SK-N-SH (cell line): Measurements from ENCODE around the gene ABI1. TPM values are rescaled to one million over a fixed set of nuclear protein-coding genes. Genes with fewer than 3 reads are reported as not detected.

Experiments used
- CTCF ChIA-PET: fragments of 300-600, 350-600 bp; formaldehyde crosslinking; extraction: SDS; loops from one replicate; lab custom pipeline; 2021; lab: Yijun Ruan, JAX
- POLR2A ChIA-PET: fragments of 350-600 bp; sonication (Branson Sonifier 250); formaldehyde crosslinking; extraction: SDS; loops from one replicate; lab custom pipeline; 2020; ENCODE audit warnings: antibody characterized with exemption, inconsistent platforms; lab: Yijun Ruan, JAX
- DNase-seq: peaks from one replicate; pipeline ENCODE4 v3.0.0; 2012
- H2AFZ ChIP-seq: fragments of 200-600 bp; sonication (generic); 2 replicates; pipeline ENCODE4 v1.8.1; 2016; ENCODE audit warnings: antibody characterized with exemption, mild to moderate bottlenecking, low read depth
- H3F3A ChIP-seq: fragments of 200-600 bp; sonication (generic); replicated peaks from 2 replicates; pipeline ENCODE3; 2016; ENCODE audit warnings: antibody characterized with exemption, mild to moderate bottlenecking; ENCODE audit not compliant: insufficient read depth
- H3K27ac ChIP-seq, 2 experiments: fragments of 200-500 bp in 1 of 2; fragments of 200-600 bp in 1 of 2; sonication (Bioruptor generic) in 1 of 2; sonication (generic), shearing (Covaris generic) in 1 of 2; 2 replicates each; pipeline versions ENCODE4 v1.5.1 to v1.6.1; 2014 to 2016; ENCODE audit warnings: low read depth in 2 of 2, inconsistent platforms in 1 of 2, low read length in 1 of 2, mild to moderate bottlenecking in 1 of 2, mixed read lengths in 1 of 2
- H3K27me3 ChIP-seq: fragments of 200-600 bp; sonication (generic), shearing (Covaris generic); 2 replicates; pipeline ENCODE4 v1.6.1; 2016; ENCODE audit warnings: mixed run types; ENCODE audit not compliant: insufficient read depth
- H3K36me3 ChIP-seq, 2 experiments: fragments of 200-500 bp in 1 of 2; fragments of 200-600 bp in 1 of 2; sonication (Bioruptor generic) in 1 of 2; sonication (generic) in 1 of 2; replicated peaks in 1 of 2; 2 replicates each; pipeline versions ENCODE3 to v1.5.1; 2014 to 2016; ENCODE audit warnings: low read length in 1 of 2, mild to moderate bottlenecking in 1 of 2; ENCODE audit not compliant: insufficient read depth in 2 of 2, control insufficient read depth in 1 of 2
- H3K4me1 ChIP-seq, 2 experiments: fragments of 200-500 bp in 1 of 2; fragments of 200-600 bp in 1 of 2; sonication (Bioruptor generic) in 1 of 2; sonication (generic), shearing (Covaris generic) in 1 of 2; 2 replicates each; pipeline versions ENCODE4 v1.5.1 to v1.6.1; 2014 to 2016; ENCODE audit warnings: low read depth in 1 of 2, low read length in 1 of 2, mixed run types in 1 of 2; ENCODE audit not compliant: insufficient read depth in 2 of 2, control insufficient read depth in 1 of 2
- H3K4me2 ChIP-seq: fragments of 200-600 bp; sonication (generic), shearing (Covaris generic); 2 replicates; pipeline ENCODE4 v1.6.1; 2017; ENCODE audit warnings: mixed run types
- H3K4me3 ChIP-seq, 2 experiments: fragments of 200-500 bp in 1 of 2; fragments of 200-600 bp in 1 of 2; sonication (Bioruptor generic) in 1 of 2; sonication (generic), shearing (Covaris generic) in 1 of 2; 2 replicates each; pipeline versions ENCODE4 v1.5.1 to v1.8.1; 2014 to 2016; ENCODE audit warnings: low read depth in 2 of 2, inconsistent platforms in 1 of 2, low read length in 1 of 2, mild to moderate bottlenecking in 1 of 2, mixed read lengths in 1 of 2, moderate library complexity in 1 of 2
- H3K79me2 ChIP-seq: fragments of 200-600 bp; sonication (generic); 2 replicates; pipeline ENCODE4 v1.8.1; 2017; ENCODE audit warnings: mild to moderate bottlenecking; ENCODE audit not compliant: insufficient read depth
- H3K9ac ChIP-seq: fragments of 200-600 bp; sonication (generic); 2 replicates; pipeline ENCODE4 v1.6.1; 2017; ENCODE audit warnings: mixed run types
- H3K9me2 ChIP-seq: fragments of 200-600 bp; sonication (generic); 2 replicates; pipeline ENCODE4 v1.6.1; 2017; ENCODE audit warnings: mixed run types
- H3K9me3 ChIP-seq: fragments of 200-600 bp; sonication (generic); 2 replicates; pipeline ENCODE4 v1.6.1; 2017; ENCODE audit warnings: mixed run types, mild to moderate bottlenecking, moderate library complexity
- H4K20me1 ChIP-seq: fragments of 200-600 bp; sonication (generic); 2 replicates; pipeline ENCODE4 v1.6.1; 2017; ENCODE audit warnings: mild to moderate bottlenecking, mixed run types; ENCODE audit not compliant: insufficient read depth
- CHD2 ChIP-seq: fragments of 150-350 bp; IDR thresholded peaks from 2 replicates; pipeline ENCODE4 v1.6.1; 2018; ENCODE audit warnings: low read length; ENCODE audit not compliant: partially characterized antibody
- EZH2phosphoT487 ChIP-seq: fragments of 200-600 bp; sonication (generic); IDR thresholded peaks from 2 replicates; pipeline ENCODE4 v1.6.1; 2017; ENCODE audit warnings: low read depth, mixed run types, mild to moderate bottlenecking, antibody characterized with exemption, moderate library complexity, borderline replicate concordance
- FOXJ3 ChIP-seq: sonication (generic); formaldehyde crosslinking; IDR thresholded peaks from 2 replicates; pipeline ENCODE4 v1.5.1; 2020; ENCODE audit warnings: mild to moderate bottlenecking, missing genetic modification reagents
- FOXM1 ChIP-seq: IDR thresholded peaks from 2 replicates; pipeline ENCODE4 v1.4.0; 2012; ENCODE audit warnings: low read depth, mild to moderate bottlenecking
- GABPA ChIP-seq: IDR thresholded peaks from 2 replicates; pipeline ENCODE4 v1.4.0; 2012; ENCODE audit warnings: low read depth, mild to moderate bottlenecking
- NFIC ChIP-seq: IDR thresholded peaks from 2 replicates; pipeline ENCODE4 v1.4.0; 2012; ENCODE audit warnings: borderline replicate concordance
- POLR2AphosphoS5 ChIP-seq: IDR thresholded peaks from 2 replicates; pipeline ENCODE4 v1.6.1; 2012; ENCODE audit warnings: low read depth, low read length
- RAD21 ChIP-seq: IDR thresholded peaks from 2 replicates; pipeline ENCODE4 v1.6.1; 2012; ENCODE audit warnings: mild to moderate bottlenecking, low read length
- RFX5 ChIP-seq: IDR thresholded peaks from 2 replicates; pipeline ENCODE4 v1.6.1; 2012; ENCODE audit warnings: mild to moderate bottlenecking, improper control_type of control experiment, low read length
- SIN3A ChIP-seq: IDR thresholded peaks from 2 replicates; pipeline ENCODE4 v1.6.1; 2012; ENCODE audit warnings: low read depth, mild to moderate bottlenecking, low read length, moderate library complexity, borderline replicate concordance
- SMC3 ChIP-seq: IDR thresholded peaks from 2 replicates; pipeline ENCODE4 v1.6.1; 2012; ENCODE audit warnings: low read depth, low read length, improper control_type of control experiment
- YY1 ChIP-seq: IDR thresholded peaks from 2 replicates; pipeline ENCODE4 v1.4.0; 2012; ENCODE audit warnings: low read depth, mild to moderate bottlenecking
- WGBS: methylation state at CpG from one replicate; pipeline ENCODE4 v1.1.6; 2017; ENCODE audit warnings: low lambda C conversion rate; 5-methylcytosine and 5-hydroxymethylcytosine counted together
- polyA plus RNA-seq, 3 experiments: library from polyadenylated mRNA; depleted of rRNA; stranded (reverse); fragments of >200 nt; gene quantifications; 2 replicates each; pipeline ENCODE4 v1.2.3, GENCODE V29; 2012
- TF ChIP-seq, protein P1 (sequence below): IDR thresholded peaks from 2 replicates; pipeline ENCODE4 v1.4.0; 2012; ENCODE audit warnings: low read depth
- TF ChIP-seq, protein P2 (sequence below): IDR thresholded peaks from 2 replicates; pipeline ENCODE4 v1.6.1; 2012; ENCODE audit warnings: mild to moderate bottlenecking, low read depth, low read length, moderate library complexity
- TF ChIP-seq, protein P3 (sequence below): fragments of 150-350 bp; IDR thresholded peaks from 2 replicates; pipeline ENCODE4 v1.6.1; 2016; ENCODE audit warnings: mild to moderate bottlenecking, low read depth, low read length
- TF ChIP-seq, protein P4 (sequence below): IDR thresholded peaks from 2 replicates; pipeline ENCODE4; 2012
- TF ChIP-seq, protein P5 (sequence below): IDR thresholded peaks from 2 replicates; pipeline ENCODE4 v1.4.0; 2012; ENCODE audit warnings: low read depth, borderline replicate concordance

Gene ABI1
- polyA plus RNA-seq, 1 of the 3 experiments (the other 2 are of a cell fraction), result 36.7 TPM

DNA sequence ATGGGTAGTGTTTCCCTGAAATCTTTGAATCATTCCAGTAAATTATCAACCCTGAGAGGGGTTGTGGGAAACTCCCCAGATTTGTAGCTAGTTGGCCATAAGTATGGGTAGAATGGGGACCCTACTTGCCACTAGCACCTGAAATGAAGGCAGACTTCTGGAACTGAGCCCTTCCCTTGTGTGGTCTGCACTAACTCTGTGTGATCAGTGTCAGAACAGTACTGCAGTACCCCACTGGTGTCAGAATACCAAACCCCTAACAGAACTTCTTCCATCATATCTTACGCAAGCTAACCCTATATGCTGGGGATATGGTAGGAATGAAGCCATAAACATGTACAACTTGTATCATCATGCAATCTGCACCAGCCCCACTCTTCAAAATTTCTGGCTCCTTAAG is 50.8 kb downstream of the ABI1 start:
- Histone ChIP-seq H3K27me3 (no peaks in the 10 kb centered on the region), H2AFZ (no peak overlapping the region), H3K9ac (no peak overlapping the region), H3K36me3 (no peaks in the 10 kb centered on the region)
- POLR2A ChIA-PET, result no interaction called here
- WGBS, result 91% methylated on average over 1 of the region's 1 CpG
- TF ChIP-seq, protein P1, sequence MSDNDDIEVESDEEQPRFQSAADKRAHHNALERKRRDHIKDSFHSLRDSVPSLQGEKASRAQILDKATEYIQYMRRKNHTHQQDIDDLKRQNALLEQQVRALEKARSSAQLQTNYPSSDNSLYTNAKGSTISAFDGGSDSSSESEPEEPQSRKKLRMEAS, result no peak
- TF ChIP-seq, all 33 proteins: peak for 0
- Histone ChIP-seq H3K4me1 (0 out of 4 replicates have a peak, but pooled peaks cover 0 to 6% of the 10 kb centered on the region in 2 experiments), H3K9me3 (no peaks in the 10 kb centered on the region), H4K20me1 (peaks cover 48% of the 10 kb centered on the region), H3K4me2 (no peak overlapping the region), H3K9me2 (no peaks in the 10 kb centered on the region), H3K27ac (no peak overlapping the region), H3F3A (peaks cover 11% of the 10 kb centered on the region), H3K4me3 (no peak overlapping the region), H3K79me2 (peaks cover 79% of the 10 kb centered on the region)
- CTCF ChIA-PET, result interaction anchor here (0.6 kb wide), 1 partner anchor 51 kb away, joined by 4 read pairs; no protein-coding TSS in a partner anchor
- DNase-seq, result no peak

DNA sequence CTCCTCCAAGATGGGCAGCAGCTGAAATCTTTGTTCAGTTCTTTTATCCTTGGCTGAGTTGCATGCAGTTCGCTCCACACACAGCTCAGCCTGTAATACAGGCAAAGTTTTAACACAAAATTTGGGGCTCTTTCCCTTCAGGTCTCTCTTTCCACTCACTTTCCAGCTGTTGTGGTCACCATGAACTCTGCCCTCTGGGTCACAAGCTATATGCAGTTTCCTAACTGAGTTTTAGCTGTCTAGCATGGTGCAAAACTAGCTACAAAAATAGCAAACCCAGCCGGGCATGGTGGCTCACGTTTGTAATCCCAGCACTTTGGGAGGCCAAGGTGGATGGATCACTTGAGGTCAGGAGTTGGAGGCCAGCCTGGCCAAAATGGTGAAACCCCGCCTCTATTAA is 53.2 kb downstream of the ABI1 start:
- H3K36me3 ChIP-seq, result no peaks in the 10 kb centered on the region
- no peak overlapping the region for H2AFZ ChIP-seq
- peaks cover 14% of the 10 kb centered on the region for H3F3A ChIP-seq
- peaks cover 72% of the 10 kb centered on the region for H4K20me1 ChIP-seq
- DNase-seq, result no peak
- 94% methylated on average over 4 of the region's 4 CpGs for WGBS
- no peak overlapping the region for H3K9ac ChIP-seq
- H3K79me2 ChIP-seq, result peaks cover 79% of the 10 kb centered on the region
- H3K4me3 ChIP-seq, result no peak overlapping the region
- no peaks in the 10 kb centered on the region for H3K9me3 ChIP-seq
- 0 out of 4 replicates have a peak, but pooled peaks cover 0 to 6% of the 10 kb centered on the region in 2 experiments for H3K4me1 ChIP-seq
- POLR2A ChIA-PET, result no interaction called here
- no peaks in the 10 kb centered on the region for H3K9me2 ChIP-seq
- H3K4me2 ChIP-seq, result no peak overlapping the region
- no peak overlapping the region for H3K27ac ChIP-seq
- no peaks in the 10 kb centered on the region for H3K27me3 ChIP-seq
- no peak for TF ChIP-seq RFX5
- no peak for TF ChIP-seq POLR2AphosphoS5
- TF ChIP-seq, protein P2, sequence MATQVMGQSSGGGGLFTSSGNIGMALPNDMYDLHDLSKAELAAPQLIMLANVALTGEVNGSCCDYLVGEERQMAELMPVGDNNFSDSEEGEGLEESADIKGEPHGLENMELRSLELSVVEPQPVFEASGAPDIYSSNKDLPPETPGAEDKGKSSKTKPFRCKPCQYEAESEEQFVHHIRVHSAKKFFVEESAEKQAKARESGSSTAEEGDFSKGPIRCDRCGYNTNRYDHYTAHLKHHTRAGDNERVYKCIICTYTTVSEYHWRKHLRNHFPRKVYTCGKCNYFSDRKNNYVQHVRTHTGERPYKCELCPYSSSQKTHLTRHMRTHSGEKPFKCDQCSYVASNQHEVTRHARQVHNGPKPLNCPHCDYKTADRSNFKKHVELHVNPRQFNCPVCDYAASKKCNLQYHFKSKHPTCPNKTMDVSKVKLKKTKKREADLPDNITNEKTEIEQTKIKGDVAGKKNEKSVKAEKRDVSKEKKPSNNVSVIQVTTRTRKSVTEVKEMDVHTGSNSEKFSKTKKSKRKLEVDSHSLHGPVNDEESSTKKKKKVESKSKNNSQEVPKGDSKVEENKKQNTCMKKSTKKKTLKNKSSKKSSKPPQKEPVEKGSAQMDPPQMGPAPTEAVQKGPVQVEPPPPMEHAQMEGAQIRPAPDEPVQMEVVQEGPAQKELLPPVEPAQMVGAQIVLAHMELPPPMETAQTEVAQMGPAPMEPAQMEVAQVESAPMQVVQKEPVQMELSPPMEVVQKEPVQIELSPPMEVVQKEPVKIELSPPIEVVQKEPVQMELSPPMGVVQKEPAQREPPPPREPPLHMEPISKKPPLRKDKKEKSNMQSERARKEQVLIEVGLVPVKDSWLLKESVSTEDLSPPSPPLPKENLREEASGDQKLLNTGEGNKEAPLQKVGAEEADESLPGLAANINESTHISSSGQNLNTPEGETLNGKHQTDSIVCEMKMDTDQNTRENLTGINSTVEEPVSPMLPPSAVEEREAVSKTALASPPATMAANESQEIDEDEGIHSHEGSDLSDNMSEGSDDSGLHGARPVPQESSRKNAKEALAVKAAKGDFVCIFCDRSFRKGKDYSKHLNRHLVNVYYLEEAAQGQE, result no peak
- TF ChIP-seq NFIC, result no peak
- no peak for TF ChIP-seq SIN3A
- no peak for TF ChIP-seq EZH2phosphoT487
- no peak for TF ChIP-seq FOXJ3 (CRISPR knock-in tag)
- TF ChIP-seq, protein P1, result no peak
- TF ChIP-seq, protein P3, sequence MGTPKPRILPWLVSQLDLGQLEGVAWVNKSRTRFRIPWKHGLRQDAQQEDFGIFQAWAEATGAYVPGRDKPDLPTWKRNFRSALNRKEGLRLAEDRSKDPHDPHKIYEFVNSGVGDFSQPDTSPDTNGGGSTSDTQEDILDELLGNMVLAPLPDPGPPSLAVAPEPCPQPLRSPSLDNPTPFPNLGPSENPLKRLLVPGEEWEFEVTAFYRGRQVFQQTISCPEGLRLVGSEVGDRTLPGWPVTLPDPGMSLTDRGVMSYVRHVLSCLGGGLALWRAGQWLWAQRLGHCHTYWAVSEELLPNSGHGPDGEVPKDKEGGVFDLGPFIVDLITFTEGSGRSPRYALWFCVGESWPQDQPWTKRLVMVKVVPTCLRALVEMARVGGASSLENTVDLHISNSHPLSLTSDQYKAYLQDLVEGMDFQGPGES, result no peak
- TF ChIP-seq FOXM1, result no peak
- TF ChIP-seq, protein P4, sequence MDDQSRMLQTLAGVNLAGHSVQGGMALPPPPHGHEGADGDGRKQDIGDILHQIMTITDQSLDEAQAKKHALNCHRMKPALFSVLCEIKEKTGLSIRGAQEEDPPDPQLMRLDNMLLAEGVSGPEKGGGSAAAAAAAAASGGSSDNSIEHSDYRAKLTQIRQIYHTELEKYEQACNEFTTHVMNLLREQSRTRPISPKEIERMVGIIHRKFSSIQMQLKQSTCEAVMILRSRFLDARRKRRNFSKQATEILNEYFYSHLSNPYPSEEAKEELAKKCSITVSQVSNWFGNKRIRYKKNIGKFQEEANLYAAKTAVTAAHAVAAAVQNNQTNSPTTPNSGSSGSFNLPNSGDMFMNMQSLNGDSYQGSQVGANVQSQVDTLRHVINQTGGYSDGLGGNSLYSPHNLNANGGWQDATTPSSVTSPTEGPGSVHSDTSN, result no peak
- TF ChIP-seq CHD2, result no peak
- TF ChIP-seq RAD21, result no peak
- TF ChIP-seq, protein P5, sequence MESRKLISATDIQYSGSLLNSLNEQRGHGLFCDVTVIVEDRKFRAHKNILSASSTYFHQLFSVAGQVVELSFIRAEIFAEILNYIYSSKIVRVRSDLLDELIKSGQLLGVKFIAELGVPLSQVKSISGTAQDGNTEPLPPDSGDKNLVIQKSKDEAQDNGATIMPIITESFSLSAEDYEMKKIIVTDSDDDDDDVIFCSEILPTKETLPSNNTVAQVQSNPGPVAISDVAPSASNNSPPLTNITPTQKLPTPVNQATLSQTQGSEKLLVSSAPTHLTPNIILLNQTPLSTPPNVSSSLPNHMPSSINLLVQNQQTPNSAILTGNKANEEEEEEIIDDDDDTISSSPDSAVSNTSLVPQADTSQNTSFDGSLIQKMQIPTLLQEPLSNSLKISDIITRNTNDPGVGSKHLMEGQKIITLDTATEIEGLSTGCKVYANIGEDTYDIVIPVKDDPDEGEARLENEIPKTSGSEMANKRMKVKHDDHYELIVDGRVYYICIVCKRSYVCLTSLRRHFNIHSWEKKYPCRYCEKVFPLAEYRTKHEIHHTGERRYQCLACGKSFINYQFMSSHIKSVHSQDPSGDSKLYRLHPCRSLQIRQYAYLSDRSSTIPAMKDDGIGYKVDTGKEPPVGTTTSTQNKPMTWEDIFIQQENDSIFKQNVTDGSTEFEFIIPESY, result no peak
- TF ChIP-seq GABPA, result no peak
- no peak for TF ChIP-seq YY1
- no peak for TF ChIP-seq SMC3
- CTCF ChIA-PET, result no interaction called here
